Measurements from ENCODE around the gene OR14I1.

The OR14I1 gene

GRCh38 chr1:248702714-248703113 lies at the start of gene OR14I1:
OR14I1 (minus strand) TSS chr1:248702766.
- TF ChIP-seq CTCF (IDR thresholded peaks at IDR 0.05; ENCODE audit: low read depth, low read length): no peak
- no peak within 1 kb of the TSS for H3K4me3 ChIP-seq (replicated peaks in 1 of 2; ENCODE audit: low read depth in 2 of 2, low read length in 2 of 2)
- no peak for DNase-seq (ENCODE audit: low read depth in 2 of 2)

- no peak overlapping the region for H3K4me3 ChIP-seq (replicated peaks in 1 of 2; ENCODE audit: low read depth in 2 of 2, low read length in 2 of 2)
- TF ChIP-seq CTCF (IDR thresholded peaks at IDR 0.05; ENCODE audit: low read depth, low read length): no peak
- no peak for DNase-seq (ENCODE audit: low read depth in 2 of 2)
Observed at GRCh38 chr1:248751635-248752034, 49.1 kb upstream of the OR14I1 start.

GRCh38 chr1:248751142-248751541 lies 48.6 kb upstream of the OR14I1 start:
- no peak for DNase-seq (ENCODE audit: low read depth in 2 of 2)

DNA sequence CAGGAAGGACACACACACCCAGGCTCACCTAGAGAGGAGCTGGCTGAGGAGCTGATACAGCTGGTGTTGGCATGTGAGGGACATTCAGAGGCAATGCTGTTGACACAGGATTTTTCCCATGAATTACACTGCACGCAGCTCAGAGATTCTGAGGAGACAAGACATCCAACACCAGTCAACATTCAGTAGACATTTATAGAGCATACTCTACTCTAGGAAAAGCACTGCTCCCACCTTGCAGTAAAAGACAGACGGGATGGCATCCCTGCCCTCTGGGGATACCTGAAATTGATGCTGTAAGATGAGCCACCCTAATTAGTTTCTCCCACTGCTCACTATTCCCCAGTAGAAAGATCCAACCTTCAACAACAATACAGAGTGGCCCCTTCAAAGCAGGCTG lies 47.9 kb upstream of the OR14I1 start:
- TF ChIP-seq CTCF (IDR thresholded peaks at IDR 0.05; ENCODE audit: low read depth, low read length): no peak
- no peak for DNase-seq (ENCODE audit: low read depth in 2 of 2)
- no peak overlapping the region for H3K4me3 ChIP-seq (replicated peaks in 1 of 2; ENCODE audit: low read depth in 2 of 2, low read length in 2 of 2)

More at GRCh38 chr1:248751142-248751541, 48.6 kb upstream of the OR14I1 start:
- no peak for TF ChIP-seq CTCF (IDR thresholded peaks at IDR 0.05; ENCODE audit: low read depth, low read length)
- H3K4me3 ChIP-seq (replicated peaks in 1 of 2; ENCODE audit: low read depth in 2 of 2, low read length in 2 of 2): no peak overlapping the region

- no peak for DNase-seq (ENCODE audit: low read depth in 2 of 2)
- TF ChIP-seq CTCF (IDR thresholded peaks at IDR 0.05; ENCODE audit: low read depth, low read length): no peak
Observed at GRCh38 chr1:248748211-248748610, 45.6 kb upstream of the OR14I1 start.

DNA sequence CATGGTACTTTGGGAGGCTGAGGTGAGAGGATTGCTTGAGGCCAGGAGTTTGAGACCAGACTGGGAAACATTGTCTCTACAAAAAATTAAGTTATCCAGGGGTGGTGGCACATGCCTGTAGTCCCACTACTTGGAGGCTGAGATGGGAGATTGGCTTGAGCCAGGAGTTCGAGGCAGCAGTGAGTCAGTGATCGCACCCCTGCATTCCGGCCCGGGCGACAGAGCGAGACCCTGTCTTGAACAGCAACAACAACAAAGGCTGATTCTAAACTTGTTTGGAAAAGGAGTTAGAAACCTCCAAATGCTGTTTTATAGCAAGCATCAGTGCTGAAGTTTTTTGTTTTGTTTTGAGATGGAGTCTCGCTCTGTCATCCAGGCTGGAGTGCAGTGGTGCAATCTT lies 38.3 kb upstream of the OR14I1 start:
- H3K4me3 ChIP-seq (replicated peaks in 1 of 2; ENCODE audit: low read depth in 2 of 2, low read length in 2 of 2): no peak overlapping the region
- DNase-seq (ENCODE audit: low read depth in 2 of 2): no peak
- no peak for TF ChIP-seq CTCF (IDR thresholded peaks at IDR 0.05; ENCODE audit: low read depth, low read length)

More at GRCh38 chr1:248748211-248748610, 45.6 kb upstream of the OR14I1 start:
- no peak overlapping the region for H3K4me3 ChIP-seq (replicated peaks in 1 of 2; ENCODE audit: low read depth in 2 of 2, low read length in 2 of 2)

GRCh38 chr1:248739572-248740205 lies 37.1 kb upstream of the OR14I1 start:
- no peak for TF ChIP-seq CTCF (IDR thresholded peaks at IDR 0.05; ENCODE audit: low read depth, low read length)
- no peak for DNase-seq (ENCODE audit: low read depth in 2 of 2)
- H3K4me3 ChIP-seq (replicated peaks in 1 of 2; ENCODE audit: low read depth in 2 of 2, low read length in 2 of 2): no peak overlapping the region

Measured in cardiac fibroblast (primary cell).